ENCODE measurements around the gene ARHGAP30.

Gene ARHGAP30

GRCh38 chr1:161090617-161091016 is 20.9 kb upstream of the ARHGAP30 start:
- H3K36me3 ChIP-seq (ENCODE audit: control insufficient read depth, insufficient read depth, low read length): no peaks in the 10 kb centered on the region
- no peaks in the 10 kb centered on the region for H3K27me3 ChIP-seq (ENCODE audit: control insufficient read depth, insufficient read depth, low read length)

DNA sequence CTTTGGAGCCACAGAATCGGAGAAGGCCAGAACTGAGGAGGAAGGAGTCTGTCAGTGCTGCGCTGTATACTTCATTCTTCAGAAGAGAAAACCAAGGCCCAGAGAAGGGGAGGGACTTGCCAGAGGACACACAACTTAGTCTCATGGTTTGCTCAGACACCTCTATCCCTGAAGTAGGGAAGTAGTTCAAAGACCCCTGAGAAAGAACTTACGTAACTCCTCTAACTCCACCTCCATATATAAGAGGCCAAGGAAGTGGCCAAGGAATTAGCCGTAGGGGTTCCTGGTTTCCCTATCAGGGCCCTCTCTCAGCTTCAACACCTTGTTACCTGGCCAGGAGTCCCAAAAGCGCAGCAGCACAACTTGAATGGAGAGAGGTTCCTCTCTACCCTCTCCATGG is 20.2 kb upstream of the ARHGAP30 start:
- Histone ChIP-seq H3K4me3 (ENCODE audit: low read depth, low read length) (no peak overlapping the region), H3K36me3 (ENCODE audit: control insufficient read depth, insufficient read depth, low read length) (no peaks in the 10 kb centered on the region), H3K9ac (ENCODE audit: low read depth, low read length) (no peak overlapping the region), H3K27ac (ENCODE audit: low read depth, low read length) (no peak overlapping the region), H3K27me3 (ENCODE audit: control insufficient read depth, insufficient read depth, low read length) (no peaks in the 10 kb centered on the region), H3K4me1 (ENCODE audit: control insufficient read depth, insufficient read depth, low read length) (0 out of 2 replicates have a peak, but pooled peaks cover 7% of the 10 kb centered on the region), H3K9me3 (ENCODE audit: control insufficient read depth, insufficient read depth, low read length) (no peaks in the 10 kb centered on the region)

More at GRCh38 chr1:161090617-161091016, 20.9 kb upstream of the ARHGAP30 start:
- H3K9ac ChIP-seq (ENCODE audit: low read depth, low read length): no peak overlapping the region
- H3K4me1 ChIP-seq (ENCODE audit: control insufficient read depth, insufficient read depth, low read length): 0 out of 2 replicates have a peak, but pooled peaks cover 7% of the 10 kb centered on the region
- H3K9me3 ChIP-seq (ENCODE audit: control insufficient read depth, insufficient read depth, low read length): no peaks in the 10 kb centered on the region
- H3K4me3 ChIP-seq (ENCODE audit: low read depth, low read length): no peak overlapping the region
- H3K27ac ChIP-seq (ENCODE audit: low read depth, low read length): no peak overlapping the region

GRCh38 chr1:161089251-161089924 is 19.7 kb upstream of the ARHGAP30 start, which contains the start of gene NECTIN4:
NECTIN4 (minus strand) TSS chr1:161089558; CDS start chr1:161089296, 262 bp downstream.
- no peaks in the 10 kb centered on the region for H3K27me3 ChIP-seq (ENCODE audit: control insufficient read depth, insufficient read depth, low read length)
- H3K9me3 ChIP-seq (ENCODE audit: control insufficient read depth, insufficient read depth, low read length): no peaks in the 10 kb centered on the region
- H3K9ac ChIP-seq (ENCODE audit: low read depth, low read length): no peak within 1 kb of the TSS
- H3K4me1 ChIP-seq (ENCODE audit: control insufficient read depth, insufficient read depth, low read length): 0 out of 2 replicates have a peak, but pooled peaks cover 7% of the 10 kb centered on the region
- H3K36me3 ChIP-seq (ENCODE audit: control insufficient read depth, insufficient read depth, low read length): no peaks in the 10 kb centered on the region
- no peak within 1 kb of the TSS for H3K27ac ChIP-seq (ENCODE audit: low read depth, low read length)
- no peak within 1 kb of the TSS for H3K4me3 ChIP-seq (ENCODE audit: low read depth, low read length)

- Histone ChIP-seq H3K27me3 (ENCODE audit: control insufficient read depth, insufficient read depth, low read length) (no peaks in the 10 kb centered on the region), H3K36me3 (ENCODE audit: control insufficient read depth, insufficient read depth, low read length) (no peaks in the 10 kb centered on the region), H3K9ac (ENCODE audit: low read depth, low read length) (no peak overlapping the region), H3K4me1 (ENCODE audit: control insufficient read depth, insufficient read depth, low read length) (0 out of 2 replicates have a peak, but pooled peaks cover 7% of the 10 kb centered on the region), H3K4me3 (ENCODE audit: low read depth, low read length) (no peak overlapping the region), H3K27ac (ENCODE audit: low read depth, low read length) (no peak overlapping the region), H3K9me3 (ENCODE audit: control insufficient read depth, insufficient read depth, low read length) (no peaks in the 10 kb centered on the region)
Observed at GRCh38 chr1:161088587-161089110, 19.0 kb upstream of the ARHGAP30 start.

- H3K4me3 ChIP-seq (ENCODE audit: low read depth, low read length): no peak overlapping the region
- H3K9ac ChIP-seq (ENCODE audit: low read depth, low read length): no peak overlapping the region
- H3K27me3 ChIP-seq (ENCODE audit: control insufficient read depth, insufficient read depth, low read length): no peaks in the 10 kb centered on the region
- H3K36me3 ChIP-seq (ENCODE audit: control insufficient read depth, insufficient read depth, low read length): no peaks in the 10 kb centered on the region
- H3K4me1 ChIP-seq (ENCODE audit: control insufficient read depth, insufficient read depth, low read length): 0 out of 2 replicates have a peak, but pooled peaks cover 10% of the 10 kb centered on the region
- no peak overlapping the region for H3K27ac ChIP-seq (ENCODE audit: low read depth, low read length)
- no peaks in the 10 kb centered on the region for H3K9me3 ChIP-seq (ENCODE audit: control insufficient read depth, insufficient read depth, low read length)
Observed at GRCh38 chr1:161086457-161086856, 16.8 kb upstream of the ARHGAP30 start.

DNA sequence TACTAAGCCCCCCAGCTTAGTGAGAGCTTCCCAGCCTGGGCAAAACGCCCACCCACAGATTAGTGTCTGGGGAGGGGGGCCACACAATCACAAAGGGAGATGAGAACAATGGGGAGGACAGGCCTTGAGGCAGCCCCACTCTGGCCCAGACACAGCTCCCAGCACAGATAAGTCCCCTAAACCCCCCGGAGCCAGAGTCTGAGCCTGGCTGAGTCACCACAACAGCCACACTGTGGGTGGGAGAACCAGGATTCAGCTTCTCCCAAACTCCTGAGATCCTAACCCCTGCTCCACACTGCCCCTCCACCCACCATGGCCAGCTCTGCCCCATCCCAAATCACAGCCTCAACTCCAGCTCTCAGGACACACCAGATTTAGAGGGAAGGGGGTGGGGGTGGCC is 15.5 kb upstream of the ARHGAP30 start:
- no peak overlapping the region for H3K9ac ChIP-seq (ENCODE audit: low read depth, low read length)
- H3K27me3 ChIP-seq (ENCODE audit: control insufficient read depth, insufficient read depth, low read length): no peaks in the 10 kb centered on the region
- no peaks in the 10 kb centered on the region for H3K9me3 ChIP-seq (ENCODE audit: control insufficient read depth, insufficient read depth, low read length)
- no peak overlapping the region for H3K4me3 ChIP-seq (ENCODE audit: low read depth, low read length)
- H3K27ac ChIP-seq (ENCODE audit: low read depth, low read length): peak overlapping the region; percentile 9
- H3K36me3 ChIP-seq (ENCODE audit: control insufficient read depth, insufficient read depth, low read length): no peaks in the 10 kb centered on the region
- 0 out of 2 replicates have a peak, but pooled peaks cover 10% of the 10 kb centered on the region for H3K4me1 ChIP-seq (ENCODE audit: control insufficient read depth, insufficient read depth, low read length)

DNA sequence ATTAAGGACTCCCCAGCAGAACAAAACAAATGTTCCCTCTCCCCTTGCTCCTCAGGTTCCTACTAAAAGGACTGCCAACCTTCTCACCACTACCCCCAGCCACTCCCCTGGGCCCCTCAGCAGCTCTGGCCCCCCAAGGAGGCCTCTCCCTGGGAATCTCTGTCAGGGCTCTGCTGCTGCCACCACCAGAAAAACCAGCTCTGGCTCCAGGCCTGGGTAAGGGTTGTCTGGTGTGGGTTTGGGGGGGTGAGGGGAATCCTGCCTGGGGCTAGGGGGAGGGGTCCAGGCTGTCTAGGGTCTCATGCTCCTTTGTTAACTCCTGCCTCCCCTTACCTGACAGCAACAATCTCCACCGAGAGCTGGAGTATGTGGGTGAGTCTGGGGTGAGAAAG is 14.9 kb upstream of the ARHGAP30 start:
- Histone ChIP-seq H3K36me3 (ENCODE audit: control insufficient read depth, insufficient read depth, low read length) (no peaks in the 10 kb centered on the region), H3K4me3 (ENCODE audit: low read depth, low read length) (no peak overlapping the region), H3K9me3 (ENCODE audit: control insufficient read depth, insufficient read depth, low read length) (no peaks in the 10 kb centered on the region), H3K27ac (ENCODE audit: low read depth, low read length) (peak overlapping the region; percentile 9), H3K27me3 (ENCODE audit: control insufficient read depth, insufficient read depth, low read length) (no peaks in the 10 kb centered on the region), H3K9ac (ENCODE audit: low read depth, low read length) (no peak overlapping the region), H3K4me1 (ENCODE audit: control insufficient read depth, insufficient read depth, low read length) (0 out of 2 replicates have a peak, but pooled peaks cover 8% of the 10 kb centered on the region)

DNA sequence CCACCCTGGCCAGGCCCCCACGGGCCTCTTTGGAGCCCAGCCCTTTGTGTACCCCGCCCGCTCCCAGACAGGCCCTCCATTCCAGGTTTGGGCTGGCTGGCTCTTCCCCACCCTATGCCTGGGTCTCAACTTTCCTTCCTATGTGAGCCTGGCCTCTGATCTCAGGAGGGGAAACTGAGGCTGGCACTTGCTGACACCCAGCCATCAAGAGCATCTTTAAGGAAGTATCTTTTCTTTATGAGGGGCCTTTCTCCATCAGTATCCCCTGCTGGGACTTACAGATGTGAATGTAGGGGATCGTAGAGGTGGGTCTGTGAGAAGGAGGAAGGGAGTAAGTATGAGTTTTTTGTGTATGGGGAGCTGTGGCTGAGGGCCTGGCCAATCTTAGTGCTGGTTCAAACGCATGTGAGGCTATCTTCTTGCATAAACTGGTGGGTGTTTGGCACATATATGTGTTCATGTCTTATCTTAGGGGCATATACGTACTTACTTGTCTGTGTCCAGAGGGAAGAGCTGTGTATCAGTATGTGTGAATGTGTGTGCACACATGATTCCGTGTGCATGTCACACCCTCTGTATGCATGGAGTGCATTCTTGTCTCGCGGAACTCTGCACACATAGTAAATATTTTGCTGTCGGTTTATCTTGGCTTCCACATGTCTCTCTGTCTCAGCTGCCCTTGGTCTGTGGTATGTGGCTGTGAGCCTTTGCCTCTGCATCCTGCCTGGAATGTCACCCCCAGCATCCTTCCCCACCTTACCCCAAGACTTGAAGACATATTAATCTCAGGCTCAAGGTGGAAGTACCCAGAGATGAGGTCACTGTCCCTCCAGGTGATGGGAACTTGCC is 14.3 kb upstream of the ARHGAP30 start:
- Histone ChIP-seq H3K9me3 (ENCODE audit: control insufficient read depth, insufficient read depth, low read length) (no peaks in the 10 kb centered on the region), H3K27me3 (ENCODE audit: control insufficient read depth, insufficient read depth, low read length) (no peaks in the 10 kb centered on the region), H3K4me1 (ENCODE audit: control insufficient read depth, insufficient read depth, low read length) (0 out of 2 replicates have a peak, but pooled peaks cover 4% of the 10 kb centered on the region), H3K9ac (ENCODE audit: low read depth, low read length) (no peak overlapping the region), H3K36me3 (ENCODE audit: control insufficient read depth, insufficient read depth, low read length) (no peaks in the 10 kb centered on the region), H3K4me3 (ENCODE audit: low read depth, low read length) (no peak overlapping the region), H3K27ac (ENCODE audit: low read depth, low read length) (no peak overlapping the region)

- Histone ChIP-seq H3K27me3 (ENCODE audit: control insufficient read depth, insufficient read depth, low read length) (no peaks in the 10 kb centered on the region), H3K4me3 (ENCODE audit: low read depth, low read length) (no peak overlapping the region), H3K9me3 (ENCODE audit: control insufficient read depth, insufficient read depth, low read length) (no peaks in the 10 kb centered on the region), H3K27ac (ENCODE audit: low read depth, low read length) (peak overlapping the region; percentile 59), H3K4me1 (ENCODE audit: control insufficient read depth, insufficient read depth, low read length) (0 out of 2 replicates have a peak, but pooled peaks cover 4% of the 10 kb centered on the region), H3K9ac (ENCODE audit: low read depth, low read length) (no peak overlapping the region), H3K36me3 (ENCODE audit: control insufficient read depth, insufficient read depth, low read length) (no peaks in the 10 kb centered on the region)
Observed at GRCh38 chr1:161082996-161083747, 13.5 kb upstream of the ARHGAP30 start.

DNA sequence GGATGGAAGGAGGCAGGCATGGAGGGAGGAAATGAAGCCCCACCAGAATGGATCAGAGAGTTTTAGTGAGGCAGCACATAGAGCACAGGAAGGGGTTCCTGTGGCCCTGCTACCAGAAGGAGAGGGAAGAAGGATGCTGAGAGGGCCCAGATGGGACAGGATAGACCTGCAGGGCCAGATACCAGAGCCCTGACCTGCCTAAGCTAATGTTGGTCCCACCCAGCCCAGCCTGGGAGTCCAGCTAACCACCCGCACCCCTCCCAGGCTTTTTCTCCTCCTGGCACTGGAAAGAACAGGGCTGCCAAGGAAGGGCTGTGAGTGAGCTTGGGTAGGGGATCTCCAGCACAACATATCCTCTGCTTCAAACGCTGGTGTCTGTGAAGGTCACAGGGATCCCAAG is 12.8 kb upstream of the ARHGAP30 start:
- H3K27me3 ChIP-seq (ENCODE audit: control insufficient read depth, insufficient read depth, low read length): no peaks in the 10 kb centered on the region
- H3K4me3 ChIP-seq (ENCODE audit: low read depth, low read length): no peak overlapping the region
- 0 out of 2 replicates have a peak, but pooled peaks cover 4% of the 10 kb centered on the region for H3K4me1 ChIP-seq (ENCODE audit: control insufficient read depth, insufficient read depth, low read length)
- H3K9ac ChIP-seq (ENCODE audit: low read depth, low read length): no peak overlapping the region
- H3K9me3 ChIP-seq (ENCODE audit: control insufficient read depth, insufficient read depth, low read length): no peaks in the 10 kb centered on the region
- no peak overlapping the region for H3K27ac ChIP-seq (ENCODE audit: low read depth, low read length)
- no peaks in the 10 kb centered on the region for H3K36me3 ChIP-seq (ENCODE audit: control insufficient read depth, insufficient read depth, low read length)
